NCI-H460 (cell line): ENCODE data around the gene PDE1C. TPM values are rescaled to one million over a fixed set of nuclear protein-coding genes. Genes with fewer than 3 reads are reported as not detected.

Experiments used
- DNase-seq: peaks from one replicate; pipeline ENCODE4 v3.0.0-alpha.2; 2016; ENCODE audit warnings: low read depth; ENCODE audit errors: extremely low read depth
- total RNA-seq: library from RNA; depleted of rRNA; stranded (reverse); fragments of >200 nt; shearing (Covaris generic); gene quantifications from 2 replicates; pipeline ENCODE4 v1.2.3, GENCODE V29; 2014

Gene PDE1C
- total RNA-seq, 1 experiment from 2014 or later = 48.7 TPM

DNA sequence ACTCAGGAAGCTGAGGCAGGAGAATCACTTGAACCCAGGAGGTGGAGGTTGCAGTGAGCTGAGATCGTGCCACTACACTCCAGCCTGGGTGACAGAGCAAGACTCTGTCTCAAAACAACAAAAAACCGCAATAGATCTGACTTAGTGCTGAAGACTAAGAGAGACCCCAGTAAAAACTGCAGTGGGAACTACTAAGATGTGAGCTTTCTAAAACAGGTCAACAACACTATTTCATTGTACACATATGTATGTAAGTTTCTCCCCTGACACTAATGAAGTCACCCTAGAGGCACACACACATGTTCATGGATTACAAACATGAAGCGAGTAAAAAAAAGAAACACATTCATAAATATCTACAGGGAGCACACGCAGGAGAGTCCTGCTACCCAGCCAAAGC lies 68.3 kb downstream of the PDE1C start:
- no peak for DNase-seq

DNA sequence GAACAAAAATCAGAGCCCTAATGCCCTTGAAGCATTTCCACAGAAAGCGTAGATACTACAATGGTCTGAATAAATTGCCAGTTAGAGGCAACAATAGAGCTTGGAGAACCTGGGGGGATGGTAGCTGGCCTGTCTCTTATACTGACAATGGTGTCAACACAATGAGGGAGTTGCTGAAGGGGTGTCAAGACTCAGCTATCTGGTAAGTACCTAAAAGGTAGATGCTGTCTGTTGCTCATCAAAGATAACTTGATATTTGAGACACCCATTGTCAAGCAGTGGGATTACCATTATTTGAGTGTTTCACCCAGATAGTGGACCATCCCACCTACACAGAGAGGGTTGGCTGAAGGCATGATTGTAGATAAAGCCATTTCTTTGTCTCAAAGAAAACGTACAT lies 72.8 kb downstream of the PDE1C start:
- no peak for DNase-seq

DNA sequence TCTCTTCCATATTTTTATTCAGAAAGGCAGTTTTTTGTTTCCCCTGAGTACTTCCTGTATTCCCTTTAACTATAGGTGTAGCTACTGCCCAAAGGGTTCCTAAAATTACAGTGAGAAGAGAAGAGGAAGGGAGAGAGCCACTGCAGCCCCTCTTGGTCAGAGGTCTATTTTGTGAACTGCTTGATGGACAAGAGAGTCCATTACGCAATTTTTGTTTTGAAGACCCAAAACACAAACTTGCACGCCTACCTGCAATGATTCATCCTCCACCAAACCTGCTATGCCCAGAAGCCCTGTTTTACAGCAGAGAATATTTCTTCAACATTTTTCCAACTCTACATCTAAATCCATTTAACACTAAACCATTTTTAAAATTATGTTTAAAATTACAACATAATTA lies 75.1 kb downstream of the PDE1C start:
- no peak for DNase-seq

DNA sequence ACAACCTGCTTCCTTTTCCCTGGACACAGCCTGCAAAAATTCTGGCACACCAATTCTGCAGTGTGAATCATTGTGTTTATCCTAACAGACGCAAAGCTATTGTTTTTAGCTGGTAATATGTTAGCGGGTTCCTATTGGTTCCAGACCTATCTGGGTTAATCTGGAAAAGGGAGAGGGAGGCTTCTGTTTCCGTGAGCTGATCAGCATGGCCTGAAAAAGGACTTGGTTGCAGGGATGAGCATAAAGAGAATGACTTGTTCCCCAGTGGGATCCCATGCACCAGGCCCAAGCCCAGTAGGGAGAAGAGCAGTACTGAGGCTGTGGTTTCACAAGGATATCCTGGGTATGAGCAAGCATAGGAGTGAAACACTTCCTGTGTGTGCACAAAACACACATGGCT lies 78.4 kb downstream of the PDE1C start:
- DNase-seq = no peak

DNA sequence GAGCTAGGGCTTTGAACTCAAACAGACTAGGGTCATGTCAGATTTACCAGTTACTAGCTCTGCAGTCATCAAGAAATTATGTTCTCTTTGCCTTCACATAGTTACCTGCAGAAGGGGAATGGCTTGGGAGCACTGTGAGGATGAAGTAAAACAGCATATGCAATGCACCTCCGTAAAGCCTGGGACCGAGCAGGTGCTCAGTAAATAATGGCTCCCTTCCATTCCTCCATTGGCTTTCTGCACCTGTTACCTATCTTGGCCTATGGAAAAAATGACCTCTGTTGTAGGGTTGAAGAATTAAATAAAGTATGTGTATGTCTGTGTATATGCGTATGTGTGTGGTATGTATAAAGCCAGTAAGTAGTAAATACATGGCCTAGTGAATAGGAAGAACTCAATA lies 78.8 kb downstream of the PDE1C start:
- no peak for DNase-seq

DNA sequence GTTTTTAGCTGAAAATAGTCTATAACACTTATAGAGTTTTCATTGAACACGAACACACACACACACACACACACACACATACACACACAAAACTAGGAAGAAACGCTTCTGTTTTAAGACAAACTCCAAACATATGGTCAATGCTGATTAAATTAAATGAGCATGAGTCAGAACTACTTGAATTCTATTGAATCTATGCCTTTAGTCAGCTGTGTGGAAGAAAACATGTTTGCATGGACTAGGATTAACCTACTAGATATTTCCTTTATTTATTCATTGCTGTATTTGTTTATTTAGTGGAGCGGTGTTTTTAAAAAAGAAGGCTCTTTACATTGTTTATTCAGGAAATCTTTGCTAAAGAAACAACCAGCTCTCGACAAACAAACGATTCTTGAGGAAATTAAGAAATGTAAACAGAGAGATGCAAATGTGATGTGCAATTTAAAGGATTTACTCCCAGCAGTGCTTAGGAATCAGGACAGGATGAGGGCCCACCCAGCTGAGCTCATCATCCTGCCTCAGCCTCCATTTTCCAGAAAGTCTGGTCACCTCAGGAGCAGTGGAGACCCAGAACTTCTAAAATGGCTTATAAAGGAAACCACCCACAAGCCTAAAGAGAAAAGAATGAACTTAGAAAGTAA lies 83.2 kb downstream of the PDE1C start:
- peak; percentile 11 for DNase-seq

DNA sequence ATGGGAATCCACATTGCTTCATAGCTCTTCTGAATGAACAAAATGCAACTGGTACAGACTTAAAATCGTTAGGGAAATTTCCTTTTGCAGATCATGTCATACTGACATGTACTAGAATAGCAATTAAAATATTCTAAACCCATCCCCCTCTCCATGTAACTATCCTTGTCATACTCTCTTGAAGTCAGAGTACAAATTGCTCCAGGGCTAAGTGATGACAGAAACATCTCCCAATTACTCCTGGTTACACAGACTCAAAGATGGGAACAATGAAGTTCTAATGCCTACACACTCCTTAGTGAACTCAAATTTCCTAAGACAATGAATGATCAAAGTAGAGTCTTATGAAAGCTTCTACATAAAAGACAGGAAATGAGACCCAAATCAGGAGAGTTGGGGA lies 87.2 kb downstream of the PDE1C start:
- DNase-seq = no peak

DNA sequence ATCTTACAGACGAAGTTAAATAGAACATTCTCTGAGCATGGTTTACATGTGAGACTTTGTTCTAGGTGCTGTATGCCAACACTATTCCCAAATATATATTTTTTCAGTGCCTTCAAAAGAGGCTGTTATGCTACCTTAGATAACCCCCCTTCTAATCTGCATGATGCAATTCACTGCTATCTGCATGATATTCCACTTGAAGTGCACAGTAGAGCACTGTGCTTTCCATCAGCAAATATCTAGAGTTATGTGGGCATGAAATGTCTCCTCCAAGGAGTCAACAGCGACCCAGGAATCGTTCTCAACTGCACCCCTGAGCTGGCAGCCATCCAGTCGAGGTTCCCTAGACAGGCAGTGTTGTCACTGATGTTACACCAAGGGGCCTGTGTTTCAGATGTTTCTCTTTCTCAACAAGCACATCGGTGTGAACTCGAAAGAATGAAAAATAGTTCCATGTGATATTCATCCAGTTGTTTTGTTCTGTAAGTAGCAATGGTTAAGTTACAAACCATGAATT lies 88.3 kb downstream of the PDE1C start:
- DNase-seq = no peak

DNA sequence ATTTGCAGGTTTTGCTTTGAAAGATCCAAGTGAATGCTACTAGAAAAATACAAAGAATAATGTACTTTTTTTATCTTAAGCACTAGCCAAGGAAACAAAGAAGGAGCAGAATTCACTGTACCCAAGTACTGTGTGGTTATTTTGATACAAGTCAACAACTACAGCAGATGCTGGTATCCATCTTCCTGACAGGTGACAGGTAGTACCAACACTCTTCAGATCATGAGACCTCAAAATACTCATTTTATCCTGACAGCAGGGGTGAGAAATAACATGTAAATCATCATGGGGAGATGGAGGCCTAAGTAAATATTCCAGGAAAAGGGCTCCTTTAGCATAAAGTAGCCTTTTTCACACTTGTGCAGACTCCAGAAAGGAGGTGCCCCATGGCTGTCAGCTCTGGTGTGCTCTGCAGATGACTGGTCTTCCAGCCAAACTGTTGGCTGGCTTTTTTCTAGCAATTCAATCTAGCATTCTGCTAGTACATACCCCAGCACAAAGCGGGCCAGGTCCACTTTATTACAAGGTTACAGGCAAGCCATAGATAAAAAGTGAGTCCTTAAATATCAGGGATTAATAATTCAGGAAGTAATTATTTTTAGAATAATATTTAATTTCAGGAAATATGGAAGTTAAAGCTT lies 90.4 kb downstream of the PDE1C start:
- no peak for DNase-seq

DNA sequence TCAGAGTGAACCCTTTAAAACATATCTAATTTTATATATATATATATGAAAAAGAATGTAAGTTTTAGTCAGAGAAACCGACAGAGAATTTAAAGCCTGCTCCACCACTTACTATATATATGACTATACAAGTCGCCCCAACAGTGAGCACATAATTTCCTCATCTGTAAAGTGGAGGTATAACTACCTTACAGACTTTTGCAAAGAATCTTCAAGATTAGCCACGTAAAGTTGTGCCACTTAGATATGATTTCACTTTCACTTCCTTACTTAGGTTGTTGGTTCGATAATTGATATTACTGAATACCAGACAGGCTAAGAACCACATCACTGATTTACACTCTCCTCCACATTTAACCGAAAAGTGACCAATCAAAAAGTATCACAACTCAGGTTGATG lies 94.7 kb downstream of the PDE1C start:
- DNase-seq = no peak

DNA sequence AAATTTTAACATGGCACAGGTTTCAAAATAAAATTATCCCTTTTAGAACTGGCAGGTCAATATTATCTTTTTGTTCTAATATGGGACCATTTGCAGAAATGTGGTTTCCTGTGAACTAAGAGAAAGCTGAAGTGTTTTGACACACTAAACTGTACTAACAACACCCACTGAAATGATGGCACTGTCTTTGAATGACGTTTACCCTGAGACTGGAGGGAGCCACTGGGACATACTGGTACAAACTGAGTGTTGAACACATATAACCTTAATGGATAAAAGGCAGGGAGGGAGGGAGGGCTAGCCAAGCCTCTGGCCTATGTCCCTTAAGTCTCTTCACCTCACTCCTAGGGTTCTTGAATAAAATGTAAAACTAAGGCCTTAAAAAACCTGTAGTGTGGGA lies 95.9 kb downstream of the PDE1C start:
- no peak for DNase-seq

DNA sequence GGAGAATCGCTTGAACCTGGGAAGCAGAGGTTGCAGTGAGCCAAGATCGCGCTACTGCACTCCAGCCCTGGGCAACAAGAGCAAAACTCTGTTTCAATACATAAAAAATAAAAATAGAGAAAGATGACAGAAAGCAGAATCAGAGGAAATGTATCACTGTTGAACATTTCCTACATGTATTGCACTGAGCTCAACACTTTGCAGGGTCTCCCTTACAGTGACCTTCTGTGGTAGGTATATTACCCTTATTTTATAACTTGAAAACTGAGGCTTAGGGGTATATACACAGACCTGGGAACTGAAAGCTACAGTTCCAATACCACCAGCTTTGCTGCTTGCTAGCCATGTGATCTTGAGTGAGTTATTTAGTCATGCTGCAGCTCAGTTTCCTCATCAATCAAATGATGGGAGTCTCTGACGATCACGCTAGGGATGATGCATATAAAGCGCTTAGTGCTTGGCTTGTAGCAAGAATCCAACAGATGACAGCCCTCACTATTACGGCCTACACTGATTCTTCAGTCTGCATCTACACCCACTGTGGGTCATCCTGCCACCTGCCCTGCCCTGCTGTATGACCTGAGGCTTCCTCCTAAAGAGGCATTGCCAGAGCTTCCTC lies 99.0 kb downstream of the PDE1C start:
- no peak for DNase-seq

DNA sequence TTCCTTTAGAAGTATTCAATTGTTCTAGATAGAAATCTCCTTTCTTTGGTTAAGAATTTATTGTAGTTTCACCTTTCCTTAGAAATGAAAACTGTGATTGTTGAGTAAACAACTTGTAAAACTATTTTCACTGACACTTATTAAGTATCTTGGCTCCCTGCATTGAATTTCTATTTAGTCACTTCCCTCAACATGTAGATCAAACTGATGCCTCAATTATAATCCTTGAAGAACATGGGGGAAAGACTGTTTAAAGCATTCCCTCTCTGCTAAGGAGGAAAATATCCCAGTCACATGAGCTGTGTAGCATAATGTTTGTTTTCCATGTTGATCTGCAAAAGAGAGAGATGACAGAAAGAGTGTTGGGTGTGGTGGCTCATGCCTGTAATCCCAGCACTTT lies 99.7 kb downstream of the PDE1C start:
- no peak for DNase-seq

DNA sequence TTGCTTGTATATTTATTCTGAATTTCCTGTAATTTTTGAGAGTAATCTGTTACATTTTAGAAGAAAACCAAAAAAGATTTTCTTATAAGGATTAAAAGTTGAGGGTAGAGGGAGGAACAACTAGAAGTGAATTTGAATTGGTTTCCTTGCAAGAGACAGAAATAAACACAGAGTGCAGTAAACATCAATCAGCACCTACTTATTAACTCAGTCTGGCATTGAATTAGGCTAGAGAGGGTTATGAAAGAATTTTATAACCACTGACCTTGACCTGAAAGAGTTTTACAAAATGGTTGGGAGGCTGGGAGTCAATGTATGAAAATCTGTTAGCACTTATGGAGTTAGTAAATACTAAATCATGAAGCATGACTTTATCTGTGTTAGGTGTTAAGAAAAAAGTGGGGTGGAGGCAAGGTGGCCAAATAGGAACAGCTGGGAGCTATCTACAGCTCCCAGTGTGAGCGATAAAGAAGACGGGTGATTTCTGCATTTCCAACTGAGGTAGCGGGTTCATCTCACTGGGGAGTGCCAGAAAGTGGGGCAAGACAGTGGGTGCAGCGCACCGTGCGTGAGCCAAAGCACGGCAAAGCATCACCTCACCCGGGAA lies 106.5 kb downstream of the PDE1C start:
- no peak for DNase-seq

DNA sequence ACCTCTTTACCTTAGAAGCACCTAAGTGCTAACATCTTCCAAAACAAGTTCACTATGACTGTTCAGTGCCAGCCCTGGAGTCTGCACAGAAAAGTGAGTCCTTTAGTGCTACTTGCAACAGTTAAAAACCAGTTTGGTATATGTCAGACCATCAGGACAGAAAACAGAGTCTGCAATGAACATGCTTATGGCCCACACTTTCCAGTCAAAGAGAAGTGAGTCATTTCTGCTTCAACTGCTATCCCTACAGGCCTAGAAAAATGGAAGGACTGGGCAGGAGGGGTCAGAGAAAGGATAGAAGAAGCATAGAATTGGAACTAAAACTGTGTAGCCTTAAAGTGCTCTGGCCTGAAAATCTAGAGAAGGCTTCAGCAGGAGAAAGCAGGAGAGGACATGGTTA lies 108.0 kb downstream of the PDE1C start:
- DNase-seq = no peak

DNA sequence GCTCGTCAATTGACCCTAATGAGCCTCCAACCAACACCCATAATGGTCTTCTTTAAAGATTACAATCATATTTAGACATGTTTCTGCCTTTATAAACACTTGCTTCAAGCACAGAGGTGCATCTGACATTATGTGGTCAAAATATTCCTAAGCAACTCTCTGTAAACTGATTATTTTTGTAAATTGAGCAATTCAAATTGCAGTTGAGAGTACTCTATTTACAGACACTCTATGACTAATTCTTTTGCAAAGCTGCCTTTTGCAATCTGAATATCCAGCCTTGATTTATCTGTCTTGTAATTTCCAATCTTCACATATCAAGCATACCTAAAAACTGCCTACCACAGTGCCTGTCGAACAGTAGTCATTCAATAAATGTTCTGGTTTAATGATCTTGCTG lies 112.0 kb downstream of the PDE1C start:
- DNase-seq = no peak

DNA sequence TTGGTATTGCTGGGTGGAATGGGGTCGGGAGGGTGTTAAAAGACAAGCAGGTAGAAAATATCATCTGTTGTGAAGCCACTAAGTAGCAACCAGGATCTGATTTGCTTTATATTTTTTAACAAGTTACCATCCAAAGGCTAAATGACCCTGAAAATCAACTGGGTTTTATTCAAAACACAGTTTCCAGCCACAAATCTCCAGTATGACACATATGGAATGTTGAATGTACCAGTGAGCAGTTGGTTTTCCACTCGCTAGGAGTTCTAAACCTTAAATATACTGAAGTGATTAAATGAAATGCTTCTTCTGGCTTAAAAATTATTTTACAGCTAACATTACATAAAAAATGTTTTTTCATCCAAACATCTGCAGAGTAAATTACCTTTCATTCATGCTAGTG lies 112.5 kb downstream of the PDE1C start:
- no peak for DNase-seq

DNA sequence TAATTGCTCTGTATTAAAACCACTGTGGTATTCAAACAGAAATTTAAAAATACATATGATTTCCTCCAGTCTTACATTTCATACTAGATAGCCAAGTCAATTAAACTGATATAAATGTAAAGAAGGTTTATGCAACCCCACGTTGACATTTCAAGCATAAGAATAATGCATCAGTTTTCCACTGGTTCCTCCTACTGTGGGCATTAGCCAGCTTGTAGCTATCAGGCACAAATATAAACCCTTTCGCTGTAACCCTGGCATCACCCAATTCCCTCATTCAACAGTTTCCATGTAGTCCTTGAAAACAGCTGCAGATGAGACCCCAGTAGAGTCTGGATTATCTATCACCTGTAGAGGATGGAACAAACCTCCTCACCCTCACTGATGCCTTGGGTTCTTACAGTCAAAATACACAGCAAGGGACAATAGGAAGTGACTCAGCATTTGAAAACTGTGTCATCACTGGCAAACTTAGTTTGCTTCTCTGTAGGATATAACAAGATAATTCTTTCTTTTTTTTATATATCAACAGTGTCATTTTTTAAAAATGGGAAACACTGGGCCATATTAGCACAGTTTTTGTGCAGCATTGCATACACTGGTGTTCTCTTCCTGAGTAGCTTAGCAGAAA lies 113.0 kb downstream of the PDE1C start:
- DNase-seq = peak; percentile 70

DNA sequence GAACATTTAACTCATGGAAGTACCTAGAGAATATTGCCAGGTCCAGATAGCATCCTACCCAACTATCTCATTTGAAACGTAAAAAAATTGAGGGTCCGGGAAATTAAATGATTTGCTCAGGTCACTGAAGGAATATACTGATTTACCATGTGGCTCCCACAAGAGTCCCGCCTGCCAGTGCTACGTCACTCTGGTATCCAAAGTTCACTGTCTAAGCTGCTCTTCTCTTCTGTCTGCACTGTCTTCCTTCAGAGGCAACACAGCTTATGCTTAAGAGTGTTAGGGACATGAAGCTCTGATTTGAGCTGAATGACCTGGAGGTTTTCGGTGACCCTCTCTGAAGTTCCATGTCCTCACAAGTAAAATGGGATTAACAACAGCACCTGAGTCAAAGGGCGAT lies 114.6 kb downstream of the PDE1C start:
- no peak for DNase-seq

DNA sequence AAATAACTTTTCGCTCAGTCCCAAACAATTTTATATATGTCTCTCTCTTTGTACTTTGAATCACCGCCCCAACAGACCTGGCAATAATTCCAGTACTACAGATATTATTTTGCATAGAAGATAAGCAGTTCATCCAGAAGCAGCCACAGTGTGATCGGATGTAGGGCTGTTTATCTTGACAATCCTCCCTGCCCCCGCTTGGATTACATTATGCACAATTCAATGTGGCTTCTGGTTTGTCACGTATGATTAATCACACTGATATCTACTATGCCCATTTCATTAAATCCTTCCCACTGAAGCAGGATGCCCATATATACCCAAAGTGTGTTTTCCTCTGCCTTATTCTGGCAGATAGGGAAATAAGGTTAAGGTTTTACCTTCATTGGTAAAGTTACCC lies 115.2 kb downstream of the PDE1C start:
- DNase-seq = no peak

DNA sequence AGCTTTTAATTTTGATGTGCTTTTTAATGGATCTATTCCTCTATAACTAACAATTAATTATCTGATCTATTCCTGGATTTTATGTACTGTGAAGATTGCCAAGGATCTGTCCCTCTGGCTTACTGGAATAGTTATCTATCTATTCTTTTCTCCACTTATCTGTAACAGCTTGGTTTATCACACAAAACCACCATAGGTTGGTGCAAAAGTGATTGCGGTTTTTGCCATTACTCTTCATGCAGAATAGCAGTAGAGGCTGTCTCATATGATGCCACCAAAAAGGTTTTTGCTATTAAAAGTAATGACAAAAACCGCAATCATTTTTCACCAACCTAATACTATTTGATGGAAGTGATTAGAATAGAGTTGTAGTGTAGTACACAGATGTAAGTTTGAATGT lies 115.7 kb downstream of the PDE1C start:
- DNase-seq = no peak
